LNCAP (cell line): ENCODE data around the gene TIE1.

ENCODE experiments used
- TF ChIP-seq, protein P1 (sequence below): fragments of 450-650 bp; IDR thresholded peaks from 2 replicates; pipeline ENCODE4 v1.5.1; 2017; ENCODE audit warnings: mild to moderate bottlenecking

TIE1 gene

DNA sequence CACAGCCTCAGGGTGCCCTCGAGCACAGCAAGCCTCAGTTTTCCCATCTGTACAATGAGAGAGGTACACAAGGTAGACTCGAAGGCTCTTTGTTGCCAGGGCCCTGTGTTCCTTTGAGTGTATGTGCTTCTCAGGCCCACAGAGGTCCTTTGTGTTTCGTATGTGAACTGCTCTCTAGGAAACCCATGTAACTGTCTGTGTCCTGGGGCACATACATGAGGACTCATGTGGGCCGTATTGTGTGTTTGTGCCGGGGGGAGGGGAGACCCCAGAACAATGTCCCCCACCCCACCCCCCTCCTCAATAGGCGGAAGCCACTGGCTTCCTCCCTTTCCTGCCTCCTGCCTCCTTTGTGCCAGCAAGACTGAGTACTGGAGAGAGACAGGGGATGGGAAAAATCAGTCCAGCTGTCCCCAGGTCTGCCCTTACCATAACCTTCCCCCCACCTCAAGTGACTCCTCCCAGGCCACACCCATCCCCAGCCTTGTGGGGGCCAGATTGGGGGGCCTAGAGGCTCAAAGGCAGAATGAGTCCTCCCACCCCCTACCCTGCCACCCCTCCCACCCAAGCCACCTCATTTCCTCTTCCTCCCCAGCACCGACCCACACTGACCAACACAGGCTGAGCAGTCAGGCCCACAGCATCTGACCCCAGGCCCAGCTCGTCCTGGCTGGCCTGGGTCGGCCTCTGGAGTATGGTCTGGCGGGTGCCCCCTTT, at the start of gene TIE1:
TIE1 (plus strand) TSS at position 605 of the 717 bp plus-strand sequence; CDS start at position 695, 90 bp downstream.
- TF ChIP-seq, protein P1, sequence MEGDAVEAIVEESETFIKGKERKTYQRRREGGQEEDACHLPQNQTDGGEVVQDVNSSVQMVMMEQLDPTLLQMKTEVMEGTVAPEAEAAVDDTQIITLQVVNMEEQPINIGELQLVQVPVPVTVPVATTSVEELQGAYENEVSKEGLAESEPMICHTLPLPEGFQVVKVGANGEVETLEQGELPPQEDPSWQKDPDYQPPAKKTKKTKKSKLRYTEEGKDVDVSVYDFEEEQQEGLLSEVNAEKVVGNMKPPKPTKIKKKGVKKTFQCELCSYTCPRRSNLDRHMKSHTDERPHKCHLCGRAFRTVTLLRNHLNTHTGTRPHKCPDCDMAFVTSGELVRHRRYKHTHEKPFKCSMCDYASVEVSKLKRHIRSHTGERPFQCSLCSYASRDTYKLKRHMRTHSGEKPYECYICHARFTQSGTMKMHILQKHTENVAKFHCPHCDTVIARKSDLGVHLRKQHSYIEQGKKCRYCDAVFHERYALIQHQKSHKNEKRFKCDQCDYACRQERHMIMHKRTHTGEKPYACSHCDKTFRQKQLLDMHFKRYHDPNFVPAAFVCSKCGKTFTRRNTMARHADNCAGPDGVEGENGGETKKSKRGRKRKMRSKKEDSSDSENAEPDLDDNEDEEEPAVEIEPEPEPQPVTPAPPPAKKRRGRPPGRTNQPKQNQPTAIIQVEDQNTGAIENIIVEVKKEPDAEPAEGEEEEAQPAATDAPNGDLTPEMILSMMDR = no peak

DNA sequence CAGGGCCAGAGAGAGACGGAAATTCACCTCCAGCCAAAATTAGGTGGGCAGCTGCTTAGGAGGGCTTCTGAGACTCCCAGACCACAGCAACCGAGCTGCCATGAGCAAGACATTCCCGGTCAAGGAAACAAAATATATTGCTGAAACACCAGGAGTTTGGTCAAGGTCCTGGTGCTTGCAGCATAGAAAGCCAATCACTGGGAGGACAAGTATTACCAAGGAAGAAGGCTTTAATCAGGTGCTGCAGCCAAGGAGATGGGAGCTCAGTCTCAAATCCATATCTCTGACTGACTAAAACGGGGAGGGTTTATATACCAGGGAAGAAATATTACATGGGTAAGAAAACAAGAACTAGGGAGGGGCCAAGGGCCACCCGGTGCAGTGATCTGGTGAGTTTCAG, 49.8 kb upstream of the TIE1 start:
- TF ChIP-seq, protein P1 = no peak

DNA sequence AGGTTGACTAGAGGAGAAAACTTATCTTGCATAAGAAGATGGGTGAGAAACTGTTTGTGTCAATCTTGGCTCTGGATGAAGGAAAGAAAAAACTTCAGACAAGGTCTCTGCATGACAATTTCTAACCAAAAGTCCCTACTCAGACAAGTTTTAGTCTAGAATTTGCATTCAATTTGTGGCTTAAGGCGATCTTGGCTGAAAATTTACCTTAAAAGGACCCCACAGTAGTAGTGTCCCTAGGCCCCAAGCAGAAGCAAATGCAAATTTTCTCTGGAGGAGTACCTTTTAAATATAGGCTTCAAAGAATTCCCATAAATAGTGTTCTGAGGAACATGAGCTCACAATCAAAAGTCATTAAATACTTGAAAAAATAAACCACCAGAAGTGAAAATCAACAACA, 48.6 kb upstream of the TIE1 start:
- TF ChIP-seq, protein P1 = no peak

DNA sequence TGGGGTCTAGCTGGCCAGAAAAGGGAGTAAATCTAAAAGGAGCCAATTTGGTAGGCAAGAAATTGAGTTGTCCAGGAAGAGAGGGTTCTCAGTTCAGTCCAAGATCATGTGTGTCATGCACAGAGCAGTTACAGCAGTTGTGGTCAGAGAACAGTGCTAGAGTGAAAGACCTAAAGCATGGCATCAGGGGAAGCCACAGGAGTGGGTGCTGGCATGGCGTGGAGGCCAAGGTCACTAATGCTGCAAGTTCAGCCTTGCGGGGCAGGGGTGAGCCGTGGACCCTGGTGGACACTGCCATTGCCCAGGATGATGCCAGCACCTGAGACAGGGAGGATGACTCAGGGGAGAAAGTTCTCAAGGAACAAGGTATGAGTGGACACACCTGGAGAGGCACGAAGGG, 47.6 kb upstream of the TIE1 start:
- TF ChIP-seq, protein P1 = no peak

DNA sequence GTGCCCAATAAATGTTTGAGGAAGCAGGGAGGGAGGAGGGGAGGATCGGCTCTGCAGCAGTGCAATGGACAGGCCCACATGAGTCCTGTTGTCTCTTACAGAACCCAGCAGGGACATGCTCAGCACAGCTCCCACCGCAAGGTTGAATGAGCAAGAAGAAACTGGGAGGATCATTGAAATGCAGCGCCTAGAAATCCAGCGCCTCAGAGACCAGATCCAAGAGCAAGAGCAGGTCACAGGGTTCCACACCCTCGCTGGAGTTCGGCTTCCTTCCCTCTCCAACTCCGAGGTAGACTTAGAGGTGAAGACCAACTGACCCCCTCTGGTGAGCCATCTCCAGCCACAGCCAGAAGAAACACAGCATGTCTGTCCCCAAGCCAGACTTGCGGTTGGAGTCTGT, 46.9 kb upstream of the TIE1 start:
- TF ChIP-seq, protein P1 = no peak

DNA sequence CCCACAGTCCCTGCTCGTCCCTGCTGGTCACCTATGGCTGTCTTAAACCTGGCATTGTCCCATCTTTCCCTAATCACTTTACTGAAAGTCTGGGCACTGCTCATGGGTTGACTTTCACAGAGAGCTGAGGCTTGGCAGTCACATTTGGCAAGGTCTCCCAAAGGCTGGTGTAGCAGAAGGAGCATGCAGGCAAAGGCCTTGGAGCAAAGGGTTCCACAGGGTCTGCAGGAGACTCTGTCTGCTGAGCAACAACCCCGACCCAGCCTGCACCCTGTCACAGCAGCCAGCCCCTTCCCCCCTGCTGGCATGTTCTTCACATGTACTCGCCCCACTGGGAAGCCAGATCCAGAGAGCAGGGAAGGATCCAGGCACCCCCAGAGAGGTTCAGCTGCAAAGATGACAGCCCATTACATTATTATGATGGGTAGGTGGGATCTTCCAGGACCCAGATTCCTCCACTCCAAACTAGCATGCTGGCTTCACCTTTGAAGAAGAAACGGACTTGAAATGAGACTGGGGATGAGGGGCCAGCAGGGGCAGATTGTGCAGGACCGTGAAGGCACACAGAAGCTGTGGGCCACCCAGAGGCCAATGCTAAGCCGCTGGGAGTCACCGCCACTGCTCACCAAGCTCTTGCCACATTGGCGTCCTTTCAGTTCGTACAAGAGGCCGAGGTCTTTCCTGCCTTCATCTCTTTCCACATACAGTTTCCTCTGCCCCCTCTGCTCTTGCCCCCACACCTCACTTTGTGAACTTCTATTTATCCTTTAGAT, 45.2 kb upstream of the TIE1 start:
- TF ChIP-seq, protein P1 = no peak

DNA sequence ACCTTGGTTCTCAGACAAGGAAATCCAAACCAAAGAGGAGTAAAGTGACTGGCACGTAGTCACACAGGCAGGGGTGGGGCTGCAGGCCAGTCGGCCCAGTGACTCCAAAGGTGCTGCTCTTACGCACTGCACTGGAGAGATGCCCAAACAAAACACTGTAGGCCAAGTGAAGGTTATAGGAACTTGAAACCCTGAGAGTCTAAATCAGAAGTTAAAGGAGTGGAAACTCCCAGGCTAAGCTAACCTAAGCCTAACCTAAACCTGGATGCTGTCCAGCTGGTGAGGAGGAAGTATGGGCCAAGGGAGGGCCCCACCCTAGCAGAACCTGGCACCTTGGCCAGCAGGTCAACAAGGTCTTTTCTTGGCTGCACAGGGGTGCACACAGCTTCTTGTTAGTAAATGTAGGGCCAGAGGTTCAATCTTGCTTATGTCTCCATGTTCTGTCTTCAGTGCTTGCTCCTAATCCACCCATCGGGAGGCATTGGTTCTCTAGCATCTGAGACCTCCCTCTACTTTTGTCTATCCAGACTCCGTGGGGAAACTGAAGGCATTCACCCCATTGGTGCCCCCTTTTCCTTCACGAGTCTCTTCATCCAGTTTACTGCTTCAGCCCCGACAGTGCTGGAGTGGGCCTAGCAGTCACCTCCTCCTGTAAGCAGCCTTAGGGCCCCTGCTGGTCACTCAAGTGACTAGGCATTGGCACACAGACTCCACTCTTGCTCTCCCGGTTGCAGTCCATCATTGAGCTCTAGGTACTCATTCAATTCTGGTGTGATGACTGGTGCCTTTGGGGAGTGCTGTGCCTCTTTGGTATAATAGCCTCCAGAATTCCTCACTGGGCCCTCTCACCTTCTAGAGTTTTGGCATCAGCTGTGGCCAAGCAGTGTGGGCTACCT, 43.9 kb upstream of the TIE1 start:
- TF ChIP-seq, protein P1 = no peak
